ENCODE results near the gene C13orf42.

Gene C13orf42

GRCh38 chr13:51111174-51111573, at the start of gene C13orf42:
Gene C13orf42 (minus strand): TSS chr13:51111274. CDS start chr13:51111209, 65 bp downstream.
- DNase-seq (ENCODE audit: low read depth) = no peak

- DNase-seq (ENCODE audit: low read depth) = peak; percentile 28
Measured at GRCh38 chr13:51158880-51159518, 47.9 kb upstream of the C13orf42 start.

- DNase-seq (ENCODE audit: low read depth) = no peak
Measured at GRCh38 chr13:51158365-51158764, 47.3 kb upstream of the C13orf42 start.

- no peak for DNase-seq (ENCODE audit: low read depth)
Measured at GRCh38 chr13:51156648-51157047, 45.6 kb upstream of the C13orf42 start.

- no peak for DNase-seq (ENCODE audit: low read depth)
Measured at GRCh38 chr13:51155776-51156515, 44.9 kb upstream of the C13orf42 start.

GRCh38 chr13:51155161-51155560, 44.1 kb upstream of the C13orf42 start:
- DNase-seq (ENCODE audit: low read depth) = no peak

- DNase-seq (ENCODE audit: low read depth) = peak; percentile 67
Measured at GRCh38 chr13:51154029-51154555, 43.0 kb upstream of the C13orf42 start.

- DNase-seq (ENCODE audit: low read depth) = peak; percentile 7
Measured at GRCh38 chr13:51153527-51153926, 42.5 kb upstream of the C13orf42 start.

- DNase-seq (ENCODE audit: low read depth) = peak; percentile 48
Measured at GRCh38 chr13:51152701-51153100, 41.6 kb upstream of the C13orf42 start.

GRCh38 chr13:51151463-51151862, 40.4 kb upstream of the C13orf42 start:
- no peak for DNase-seq (ENCODE audit: low read depth)

GRCh38 chr13:51148952-51149573, 38.0 kb upstream of the C13orf42 start:
- peak; percentile 60 for DNase-seq (ENCODE audit: low read depth)

GRCh38 chr13:51148223-51148951, 37.3 kb upstream of the C13orf42 start:
- no peak for DNase-seq (ENCODE audit: low read depth)

GRCh38 chr13:51147732-51148131, 36.7 kb upstream of the C13orf42 start:
- no peak for DNase-seq (ENCODE audit: low read depth)

GRCh38 chr13:51146667-51147066, 35.6 kb upstream of the C13orf42 start:
- no peak for DNase-seq (ENCODE audit: low read depth)

- DNase-seq (ENCODE audit: low read depth) = no peak
Measured at GRCh38 chr13:51137250-51137649, 26.2 kb upstream of the C13orf42 start.

- no peak for DNase-seq (ENCODE audit: low read depth)
Measured at GRCh38 chr13:51136276-51136980, 25.4 kb upstream of the C13orf42 start.

GRCh38 chr13:51134763-51135365, 23.8 kb upstream of the C13orf42 start:
- no peak for DNase-seq (ENCODE audit: low read depth)

GRCh38 chr13:51130348-51130747, 19.3 kb upstream of the C13orf42 start:
- no peak for DNase-seq (ENCODE audit: low read depth)

GRCh38 chr13:51125495-51126226, 14.6 kb upstream of the C13orf42 start:
- DNase-seq (ENCODE audit: low read depth) = peak; percentile 57

GRCh38 chr13:51122868-51123566, 11.9 kb upstream of the C13orf42 start:
- peak; percentile 80 for DNase-seq (ENCODE audit: low read depth)

Measured in amniotic epithelial cell (primary cell).